ENCODE data around the gene MTFP1.

DNA sequence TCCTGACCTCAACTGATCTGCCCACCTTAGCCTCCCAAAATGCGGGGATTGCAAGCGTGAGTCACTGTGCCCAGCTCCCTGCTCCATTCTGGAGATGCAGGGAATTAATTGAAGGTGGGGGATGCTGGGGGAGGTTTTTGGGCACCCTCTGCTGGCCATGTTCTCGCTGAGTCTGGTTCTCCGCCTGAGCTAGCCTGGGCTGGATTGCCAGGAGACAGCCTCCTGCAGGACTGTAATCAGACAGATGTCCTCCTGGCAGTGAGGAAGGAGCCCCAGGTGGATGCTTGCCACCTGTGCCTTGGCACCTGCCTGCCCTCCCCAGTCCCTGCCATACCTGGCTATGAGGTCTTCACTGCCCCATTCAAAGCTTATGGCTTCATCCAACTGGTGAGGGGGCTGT is 5.4 kb downstream of the MTFP1 start:
- TF ChIP-seq, protein P1, sequence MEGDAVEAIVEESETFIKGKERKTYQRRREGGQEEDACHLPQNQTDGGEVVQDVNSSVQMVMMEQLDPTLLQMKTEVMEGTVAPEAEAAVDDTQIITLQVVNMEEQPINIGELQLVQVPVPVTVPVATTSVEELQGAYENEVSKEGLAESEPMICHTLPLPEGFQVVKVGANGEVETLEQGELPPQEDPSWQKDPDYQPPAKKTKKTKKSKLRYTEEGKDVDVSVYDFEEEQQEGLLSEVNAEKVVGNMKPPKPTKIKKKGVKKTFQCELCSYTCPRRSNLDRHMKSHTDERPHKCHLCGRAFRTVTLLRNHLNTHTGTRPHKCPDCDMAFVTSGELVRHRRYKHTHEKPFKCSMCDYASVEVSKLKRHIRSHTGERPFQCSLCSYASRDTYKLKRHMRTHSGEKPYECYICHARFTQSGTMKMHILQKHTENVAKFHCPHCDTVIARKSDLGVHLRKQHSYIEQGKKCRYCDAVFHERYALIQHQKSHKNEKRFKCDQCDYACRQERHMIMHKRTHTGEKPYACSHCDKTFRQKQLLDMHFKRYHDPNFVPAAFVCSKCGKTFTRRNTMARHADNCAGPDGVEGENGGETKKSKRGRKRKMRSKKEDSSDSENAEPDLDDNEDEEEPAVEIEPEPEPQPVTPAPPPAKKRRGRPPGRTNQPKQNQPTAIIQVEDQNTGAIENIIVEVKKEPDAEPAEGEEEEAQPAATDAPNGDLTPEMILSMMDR (conservative IDR thresholded peaks at IDR 0.05; ENCODE audit: low read length): no peak
- TF ChIP-seq EZH2phosphoT487 (IDR thresholded peaks at IDR 0.05; ENCODE audit: borderline replicate concordance): no peak
